GM21529 (cell line): ENCODE data around the gene MAGI2.

Experiments
- ATAC-seq: cut with Tn5 transposase; IDR thresholded peaks from one replicate; pipeline ENCODE4 v1.9.1; 2021; ENCODE audit not compliant: unreplicated experiment

MAGI2 gene

GRCh38 chr7:79272938-79273337 lies 180.5 kb downstream of the MAGI2 start:
- no peak for ATAC-seq

- ATAC-seq, result peak; percentile 85
These were observed 181.3 kb downstream of the MAGI2 start for GRCh38 chr7:79272066-79272669.

GRCh38 chr7:79268730-79269129 lies 184.7 kb downstream of the MAGI2 start:
- ATAC-seq, result no peak

- ATAC-seq, result no peak
These were observed 194.6 kb downstream of the MAGI2 start for GRCh38 chr7:79258826-79259225.

- ATAC-seq, result no peak
These were observed 195.5 kb downstream of the MAGI2 start for GRCh38 chr7:79257959-79258358.

- ATAC-seq, result no peak
These were observed 207.7 kb downstream of the MAGI2 start for GRCh38 chr7:79245623-79246249.

- ATAC-seq, result no peak
These were observed 209.0 kb downstream of the MAGI2 start for GRCh38 chr7:79244482-79244881.

GRCh38 chr7:79241288-79242060 lies 212.0 kb downstream of the MAGI2 start:
- no peak for ATAC-seq

GRCh38 chr7:79240413-79240812 lies 213.1 kb downstream of the MAGI2 start:
- ATAC-seq, result no peak

- ATAC-seq, result no peak
These were observed 217.0 kb downstream of the MAGI2 start for GRCh38 chr7:79236352-79237028.

GRCh38 chr7:79227044-79227443 lies 226.4 kb downstream of the MAGI2 start:
- no peak for ATAC-seq

- no peak for ATAC-seq
These were observed 232.3 kb downstream of the MAGI2 start for GRCh38 chr7:79221211-79221610.

- no peak for ATAC-seq
These were observed 235.4 kb downstream of the MAGI2 start for GRCh38 chr7:79217976-79218626.

GRCh38 chr7:79217468-79217867 lies 236.0 kb downstream of the MAGI2 start:
- ATAC-seq, result no peak

GRCh38 chr7:79216236-79216635 lies 237.2 kb downstream of the MAGI2 start:
- ATAC-seq, result no peak

- no peak for ATAC-seq
These were observed 241.1 kb downstream of the MAGI2 start for GRCh38 chr7:79212334-79212733.

- ATAC-seq, result no peak
These were observed 241.7 kb downstream of the MAGI2 start for GRCh38 chr7:79211724-79212123.

- no peak for ATAC-seq
These were observed 253.5 kb downstream of the MAGI2 start for GRCh38 chr7:79199961-79200360.

GRCh38 chr7:79199266-79199665 lies 254.2 kb downstream of the MAGI2 start:
- ATAC-seq, result no peak

GRCh38 chr7:79185605-79186004 lies 267.9 kb downstream of the MAGI2 start:
- no peak for ATAC-seq

- ATAC-seq, result no peak
These were observed 271.2 kb downstream of the MAGI2 start for GRCh38 chr7:79182283-79182682.
